Sigmoid colon (tissue), 4 donors: ENCODE data around the gene CYBA.

Source experiments
- EP300 ChIP-seq, 4 donors: sonication (generic); formaldehyde crosslinking; IDR thresholded peaks; one replicate each; pipeline ENCODE4 v1.6.1; 2017; ENCODE audit warnings: antibody characterized with exemption in 4 of 4
- POLR2A ChIP-seq, 2 donors: fragments of 450-650 bp; IDR thresholded peaks; one replicate each; pipeline ENCODE4 v1.6.1; 2016; ENCODE audit warnings: antibody characterized with exemption in 2 of 2, mild to moderate bottlenecking in 2 of 2, moderate library complexity in 2 of 2
- TF ChIP-seq, protein P1 (sequence below), 4 experiments: fragments of 450-650 bp in 3 of 4; fragments of 200-600 bp in 1 of 4; IDR thresholded peaks; one replicate each; pipeline ENCODE4 v1.5.1; 2016 to 2019; ENCODE audit warnings: antibody characterized with exemption in 4 of 4, mild to moderate bottlenecking in 3 of 4, moderate library complexity in 2 of 4

DNA sequence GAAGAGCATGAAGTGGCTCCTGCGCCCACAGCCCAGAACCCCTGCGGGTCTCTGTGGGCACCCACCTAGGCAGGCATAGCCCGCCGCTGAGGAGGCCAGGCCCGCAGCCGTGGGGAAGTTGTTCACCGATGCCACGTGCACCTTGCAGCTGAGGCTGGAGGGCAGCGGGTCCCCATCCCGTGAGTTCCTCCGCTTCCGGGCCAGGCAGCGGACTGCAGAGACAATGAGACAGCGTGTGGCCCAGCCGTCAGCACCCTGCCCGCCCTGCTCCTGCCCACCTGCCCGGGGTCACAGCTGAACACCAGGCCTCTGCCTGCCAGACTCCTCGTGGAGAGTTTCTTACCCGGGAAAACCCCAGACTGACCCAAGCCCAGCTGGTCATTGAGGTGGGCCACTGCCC, 6.5 kb upstream of the CYBA start:
- no peak for TF ChIP-seq EP300 (IDR thresholded peaks at IDR 0.05)
- TF ChIP-seq, protein P1, sequence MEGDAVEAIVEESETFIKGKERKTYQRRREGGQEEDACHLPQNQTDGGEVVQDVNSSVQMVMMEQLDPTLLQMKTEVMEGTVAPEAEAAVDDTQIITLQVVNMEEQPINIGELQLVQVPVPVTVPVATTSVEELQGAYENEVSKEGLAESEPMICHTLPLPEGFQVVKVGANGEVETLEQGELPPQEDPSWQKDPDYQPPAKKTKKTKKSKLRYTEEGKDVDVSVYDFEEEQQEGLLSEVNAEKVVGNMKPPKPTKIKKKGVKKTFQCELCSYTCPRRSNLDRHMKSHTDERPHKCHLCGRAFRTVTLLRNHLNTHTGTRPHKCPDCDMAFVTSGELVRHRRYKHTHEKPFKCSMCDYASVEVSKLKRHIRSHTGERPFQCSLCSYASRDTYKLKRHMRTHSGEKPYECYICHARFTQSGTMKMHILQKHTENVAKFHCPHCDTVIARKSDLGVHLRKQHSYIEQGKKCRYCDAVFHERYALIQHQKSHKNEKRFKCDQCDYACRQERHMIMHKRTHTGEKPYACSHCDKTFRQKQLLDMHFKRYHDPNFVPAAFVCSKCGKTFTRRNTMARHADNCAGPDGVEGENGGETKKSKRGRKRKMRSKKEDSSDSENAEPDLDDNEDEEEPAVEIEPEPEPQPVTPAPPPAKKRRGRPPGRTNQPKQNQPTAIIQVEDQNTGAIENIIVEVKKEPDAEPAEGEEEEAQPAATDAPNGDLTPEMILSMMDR (IDR thresholded peaks at IDR 0.05) = no peak
- TF ChIP-seq POLR2A (IDR thresholded peaks at IDR 0.05) = no peak
